GF-D8 (cell line): Measurements from ENCODE around the gene ARHGAP10.
"Not testable (repeated sequence)": the region's sequence is repeated elsewhere in the genome, so short reads cannot be mapped to it uniquely, and the experiment has no call there.

Experiments
- DNase-seq: peaks from one replicate; lab custom pipeline; 2025; lab: John Stamatoyannopoulos, UW

ARHGAP10 gene

DNA sequence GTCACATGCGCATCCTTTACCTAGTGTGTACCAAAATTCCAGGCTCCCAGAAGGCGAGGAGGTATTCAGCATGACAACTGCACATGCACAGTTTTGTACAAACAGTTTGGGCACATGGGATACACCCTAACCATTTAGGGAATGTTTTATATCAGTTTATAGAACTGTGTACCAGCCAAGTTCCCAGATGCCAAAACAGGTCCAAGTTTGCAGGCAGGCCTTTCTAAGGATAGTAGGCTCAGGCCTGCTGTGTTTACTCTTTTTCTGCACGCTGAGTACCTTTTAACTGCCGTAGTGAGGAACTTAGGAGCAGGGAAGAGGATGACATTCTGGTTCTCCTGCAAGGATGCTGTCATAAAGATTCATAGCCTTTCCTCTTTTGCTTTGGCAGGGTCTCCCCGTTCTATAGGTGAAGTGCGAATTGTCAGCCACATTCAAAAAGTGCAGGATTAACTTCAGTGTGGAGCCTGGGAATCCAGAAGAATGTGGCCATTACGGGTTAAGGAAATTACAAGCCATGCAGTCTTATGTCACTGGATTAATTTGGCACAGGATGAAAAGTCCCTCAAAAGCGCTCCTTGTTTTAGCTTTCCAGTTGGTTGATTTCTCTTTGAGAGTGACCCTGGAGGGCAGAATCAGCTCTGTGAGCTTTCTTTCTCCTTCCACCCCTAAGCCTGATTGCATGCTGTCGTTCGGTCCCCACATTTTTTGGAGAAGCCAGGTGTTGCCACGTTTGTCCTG, 259.8 kb downstream of the ARHGAP10 start:
- DNase-seq = no peak

DNA sequence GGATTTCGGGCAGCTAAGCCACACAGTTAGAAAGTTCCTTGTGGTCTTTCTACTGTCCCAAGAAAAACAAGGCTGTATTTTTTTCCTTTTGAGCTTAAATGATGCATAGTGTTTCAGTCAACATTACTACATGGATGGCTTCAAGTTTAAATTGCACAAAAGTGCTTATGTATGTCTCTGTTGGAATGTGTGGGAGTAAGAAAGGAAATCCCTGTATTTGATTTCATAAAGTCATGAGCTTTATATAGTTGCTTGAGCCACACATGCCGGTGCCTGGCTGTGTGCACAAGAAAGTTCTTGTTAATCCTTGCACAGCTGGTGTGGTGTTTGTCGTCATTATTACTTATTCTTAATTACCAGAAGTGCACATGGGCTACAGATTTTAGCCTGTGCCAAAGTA, 262.2 kb downstream of the ARHGAP10 start:
- no peak for DNase-seq

DNA sequence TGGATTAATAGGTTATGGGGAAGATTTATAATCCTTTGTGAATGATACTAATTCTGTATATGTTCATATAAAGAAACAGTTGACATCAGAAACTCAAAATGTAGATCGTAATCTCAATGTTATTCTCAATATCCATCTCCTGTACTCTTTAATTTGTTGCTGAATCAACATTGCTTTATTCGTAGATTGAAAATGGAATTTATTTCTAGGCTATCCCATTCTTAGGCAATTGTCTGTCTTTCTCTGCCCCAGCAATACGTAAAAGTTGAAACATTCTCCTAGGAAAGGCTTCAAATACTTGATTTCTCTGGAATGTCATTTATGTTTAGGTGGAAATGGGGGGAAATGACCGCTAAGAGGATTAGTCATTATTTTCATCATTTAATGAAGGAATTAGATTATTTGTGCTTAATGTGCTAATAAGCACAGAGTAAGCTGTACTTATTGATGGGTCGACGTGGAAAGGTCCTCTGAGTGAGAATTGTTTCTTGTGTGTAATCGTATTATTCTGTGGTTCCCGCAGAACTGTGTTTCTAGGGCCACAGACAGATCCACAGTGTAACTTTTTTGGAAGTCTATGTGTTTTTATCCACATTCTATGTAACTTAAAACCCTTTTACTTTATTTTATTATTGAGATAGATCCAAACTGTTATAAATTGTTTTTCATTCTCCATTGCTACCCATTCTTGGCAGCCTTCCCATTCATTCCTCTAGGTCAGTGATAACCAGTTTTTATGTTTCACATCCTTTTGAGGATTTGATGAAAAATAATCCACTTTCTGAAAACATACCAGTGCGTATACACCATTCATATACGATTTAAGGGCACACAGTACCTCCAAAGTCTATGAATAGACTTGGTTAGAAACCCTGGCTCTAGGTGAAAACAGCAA, 262.9 kb downstream of the ARHGAP10 start:
- no peak for DNase-seq

DNA sequence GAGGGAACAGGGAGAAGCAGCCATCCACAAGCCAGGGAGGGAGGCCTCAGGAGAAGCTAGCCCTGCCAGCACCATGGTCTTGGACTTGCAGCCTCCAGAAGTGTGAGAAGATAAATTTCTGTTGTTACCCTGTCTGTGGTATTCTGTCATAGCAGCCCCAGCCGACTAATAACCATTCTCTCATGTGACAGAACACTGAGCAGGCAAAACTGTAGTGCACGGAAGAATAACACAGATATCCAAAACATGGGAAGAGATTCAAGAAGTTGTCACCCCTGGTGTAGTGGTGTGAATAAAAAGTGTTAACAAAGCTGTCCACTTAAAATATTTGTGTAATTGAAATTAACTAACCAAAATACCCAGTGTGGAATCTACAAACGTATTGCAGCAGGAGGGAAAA, 265.0 kb downstream of the ARHGAP10 start:
- DNase-seq = no peak

DNA sequence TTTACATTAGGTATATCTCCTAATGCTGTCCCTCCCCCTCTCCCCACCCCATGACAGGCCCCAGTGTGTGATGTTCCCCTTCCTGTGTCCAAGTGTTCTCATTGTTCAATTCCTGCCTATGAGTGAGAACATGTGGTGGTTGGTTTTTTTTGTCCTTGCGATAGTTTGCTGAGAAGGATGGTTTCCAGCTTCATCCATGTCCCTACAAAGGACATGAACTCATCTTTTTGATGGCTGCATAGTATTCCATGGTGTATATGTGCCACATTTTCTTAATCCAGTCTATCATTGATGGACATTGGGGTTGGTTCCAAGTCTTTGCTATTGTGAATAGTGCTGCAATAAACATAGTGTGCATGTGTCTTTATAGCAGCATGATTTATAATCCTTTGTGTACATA, 268.1 kb downstream of the ARHGAP10 start:
- DNase-seq = not testable (repeated sequence)

DNA sequence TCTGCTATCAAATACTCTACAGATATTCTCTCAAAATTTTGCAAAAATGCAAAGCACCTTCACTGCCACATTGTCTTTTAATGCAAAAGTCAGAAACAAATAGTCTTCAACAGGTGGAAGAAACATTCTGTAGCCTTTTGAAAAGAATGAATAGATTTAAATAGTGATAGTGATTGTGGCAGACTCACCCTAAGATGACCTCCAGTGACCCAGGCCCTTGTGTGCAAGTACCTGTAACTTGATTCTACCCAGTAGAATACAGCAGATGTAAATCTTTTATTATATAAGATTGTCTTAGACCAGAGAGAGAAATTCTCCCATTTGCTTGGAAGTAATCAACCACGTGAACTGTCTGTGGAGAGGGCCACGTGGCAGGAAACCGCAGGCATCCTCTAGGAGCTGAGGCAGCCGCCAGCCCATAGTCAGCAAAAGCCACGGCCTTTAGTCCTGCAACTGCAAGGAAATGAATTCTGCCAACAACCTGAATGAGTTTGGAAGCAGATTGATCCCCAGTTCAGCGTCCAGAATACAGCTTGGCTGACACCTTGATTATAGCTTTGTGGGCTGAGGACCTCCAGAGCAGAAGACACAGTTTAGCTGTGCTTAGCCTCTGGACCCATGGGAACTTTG, 272.5 kb downstream of the ARHGAP10 start:
- DNase-seq = peak; percentile 64

DNA sequence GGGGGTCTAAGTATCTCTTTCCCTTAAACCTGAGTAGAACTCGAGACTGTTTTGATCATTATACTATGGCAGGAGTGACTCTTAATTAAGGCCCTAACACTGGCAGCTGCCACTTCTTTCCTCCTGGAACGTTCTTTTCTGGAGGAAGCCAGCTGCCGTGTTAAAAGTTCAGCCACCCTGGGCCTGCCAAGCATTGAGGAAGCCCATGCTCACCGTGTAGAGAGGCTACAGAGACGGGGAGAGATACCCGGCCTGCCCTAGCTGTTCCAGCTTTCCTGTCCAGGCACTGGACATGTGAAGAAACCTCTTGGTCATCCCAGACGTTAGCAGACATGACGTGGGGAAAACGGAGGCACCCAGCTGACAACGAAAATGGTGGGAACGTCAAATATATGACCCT, 274.1 kb downstream of the ARHGAP10 start:
- DNase-seq = no peak

DNA sequence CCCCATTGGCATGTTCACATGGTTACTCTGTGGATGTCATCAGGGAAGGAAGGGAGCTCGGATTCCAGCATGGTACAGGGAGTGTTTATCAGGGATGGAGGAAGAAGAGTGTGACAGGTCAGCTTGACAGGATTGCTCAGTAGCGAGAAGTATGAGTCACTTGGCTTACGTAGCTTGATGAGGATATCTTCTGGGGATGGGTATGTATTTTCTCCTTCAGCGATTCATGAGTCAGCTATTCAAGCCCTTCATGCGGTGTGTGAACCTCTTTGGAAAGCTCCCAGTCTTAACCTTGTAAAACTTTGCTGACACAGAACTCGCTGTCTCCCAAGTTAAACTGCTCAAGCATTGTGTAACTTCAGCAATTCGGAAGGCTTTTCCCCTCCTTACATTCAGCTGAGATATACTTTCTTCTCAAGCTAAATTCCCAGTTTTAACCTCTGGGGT, 275.4 kb downstream of the ARHGAP10 start:
- no peak for DNase-seq

DNA sequence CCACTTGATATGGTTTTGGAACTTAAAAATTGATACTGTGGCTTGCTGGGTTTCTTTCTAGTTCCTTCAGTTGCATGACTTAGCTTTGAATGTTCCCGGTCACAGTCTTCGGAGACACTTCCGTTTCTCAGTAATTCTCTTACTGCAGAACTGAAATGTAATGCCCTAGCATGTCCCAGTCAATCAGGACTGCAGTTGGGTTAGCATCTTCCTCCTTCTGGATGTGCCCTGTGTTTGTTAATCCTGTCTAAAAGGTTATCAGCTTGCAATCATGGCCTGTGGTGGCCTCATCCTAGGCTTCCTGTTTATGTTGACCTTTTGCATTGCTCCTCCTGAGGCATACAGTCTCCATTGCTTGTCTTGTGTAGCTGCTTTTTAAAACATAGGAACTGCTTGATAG, 275.9 kb downstream of the ARHGAP10 start:
- peak; percentile 39 for DNase-seq

DNA sequence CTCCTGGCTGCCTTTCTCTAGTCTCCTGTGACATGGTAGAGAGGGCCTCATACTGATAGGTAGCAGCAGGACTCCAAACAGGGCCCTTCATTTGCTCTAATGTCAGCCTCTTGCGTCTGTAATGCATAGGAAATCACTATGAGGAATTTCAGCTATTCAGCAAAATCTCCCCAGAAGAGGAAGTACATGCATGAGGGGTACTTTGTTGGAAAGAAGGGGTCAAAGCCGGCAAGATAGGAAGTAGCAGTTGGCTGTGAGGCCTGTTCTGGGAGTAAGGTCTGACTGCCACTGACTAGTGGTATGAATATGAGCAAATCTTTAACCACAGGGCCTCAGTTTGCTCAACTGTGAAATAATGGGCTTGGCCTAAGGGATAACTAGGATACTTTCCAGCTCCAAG, 283.2 kb downstream of the ARHGAP10 start:
- DNase-seq = peak; percentile 40

DNA sequence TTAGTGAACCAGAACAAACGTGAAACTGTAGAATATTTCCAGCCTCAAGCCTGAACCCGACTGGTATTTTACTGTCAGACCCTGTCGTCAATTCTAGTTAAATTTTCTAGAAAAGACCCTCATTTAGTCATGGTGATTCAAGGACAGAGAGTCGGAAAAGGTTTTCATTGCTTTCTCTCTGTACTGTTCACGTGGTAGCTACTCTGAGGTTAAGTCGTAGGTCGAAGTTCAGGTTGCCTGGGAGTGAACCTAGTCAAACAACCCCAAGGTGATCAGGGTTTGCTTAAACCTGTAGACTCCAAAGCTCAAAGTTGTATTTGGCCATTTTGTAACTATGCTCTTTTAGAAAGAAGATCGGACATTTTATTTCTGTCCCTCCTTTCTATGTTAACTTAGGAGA, 283.6 kb downstream of the ARHGAP10 start:
- no peak for DNase-seq

DNA sequence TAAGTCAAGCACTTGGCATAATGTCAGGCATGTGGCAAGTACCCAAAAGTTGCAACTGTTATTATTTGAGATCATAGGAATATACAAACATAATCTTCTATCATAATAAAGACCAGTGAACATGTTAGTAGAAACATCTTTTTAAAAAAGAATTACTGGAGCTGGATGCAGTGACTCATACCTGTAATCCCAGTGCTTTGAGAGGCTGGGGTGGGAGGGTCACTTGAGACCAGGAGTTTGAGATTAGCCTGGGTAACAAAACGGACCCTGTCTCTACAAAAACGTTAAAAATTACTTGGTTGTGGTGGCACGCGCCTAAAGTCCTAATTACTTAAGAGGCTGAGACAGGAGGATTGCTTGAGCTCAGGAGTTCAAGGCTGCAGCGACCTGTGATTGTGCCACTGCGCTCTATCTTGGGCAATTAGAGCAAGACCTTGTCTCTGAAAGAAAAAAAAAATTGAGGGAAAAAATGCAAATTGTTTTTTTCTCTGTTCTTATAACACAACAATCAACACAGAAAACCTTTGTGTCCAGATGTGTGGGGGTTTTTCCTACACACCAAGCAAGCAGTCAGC, 284.3 kb downstream of the ARHGAP10 start:
- no peak for DNase-seq

DNA sequence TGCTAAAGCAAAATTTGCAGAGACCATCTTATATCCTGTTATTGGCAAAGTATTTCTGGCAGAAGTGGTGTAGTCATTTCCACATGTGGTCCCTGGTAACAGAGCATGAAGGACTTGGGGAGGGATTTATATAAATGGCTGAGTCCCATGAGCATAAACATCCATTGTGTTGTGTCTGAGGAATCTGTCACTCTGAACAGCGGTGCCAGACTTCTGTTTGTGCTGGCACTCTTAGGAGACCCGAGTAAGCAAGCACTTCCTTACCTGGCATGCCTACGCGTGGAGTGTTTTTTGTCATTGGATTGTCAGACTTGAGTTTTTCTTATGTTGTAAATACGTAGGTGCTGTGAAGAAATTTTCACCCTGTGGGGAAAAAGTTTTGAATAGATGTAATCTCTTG, 285.9 kb downstream of the ARHGAP10 start:
- DNase-seq = no peak

DNA sequence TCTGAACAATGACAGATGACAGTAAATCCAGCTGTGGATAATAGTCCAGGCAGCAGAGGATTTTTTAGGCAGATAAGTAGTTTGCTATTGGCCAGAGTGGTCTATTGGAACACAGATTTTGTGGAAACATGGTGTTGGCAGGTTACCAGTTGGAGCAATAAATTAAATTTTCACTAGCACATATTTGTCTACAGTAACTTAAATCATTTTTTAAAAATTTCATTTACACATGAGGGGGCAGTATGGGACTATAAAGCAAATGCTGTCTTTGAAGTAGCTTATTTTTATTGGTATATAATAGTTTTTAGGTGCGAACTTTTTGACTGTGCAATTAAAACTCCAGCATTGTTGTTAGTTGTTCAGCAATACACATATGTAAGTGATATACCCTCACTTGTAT, 289.8 kb downstream of the ARHGAP10 start:
- no peak for DNase-seq

DNA sequence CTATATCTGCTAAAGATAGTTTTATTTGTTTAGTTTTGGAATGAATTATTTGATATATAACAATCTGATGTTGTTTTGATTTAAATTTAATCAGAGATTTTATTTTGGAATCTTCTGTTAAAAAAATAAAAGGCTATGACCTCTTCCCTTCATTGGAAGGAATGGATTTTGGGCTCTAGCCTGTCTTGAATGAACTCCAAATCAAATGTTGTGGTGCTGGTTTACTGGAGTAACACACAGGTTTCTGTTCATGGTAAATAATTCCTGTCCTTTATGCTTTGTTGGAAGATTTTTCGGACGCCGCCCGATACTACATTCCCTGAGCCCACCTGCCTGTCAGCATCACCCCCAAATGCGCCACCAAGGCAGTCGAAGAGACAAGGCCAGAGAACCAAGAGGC, 291.1 kb downstream of the ARHGAP10 start:
- DNase-seq = no peak

DNA sequence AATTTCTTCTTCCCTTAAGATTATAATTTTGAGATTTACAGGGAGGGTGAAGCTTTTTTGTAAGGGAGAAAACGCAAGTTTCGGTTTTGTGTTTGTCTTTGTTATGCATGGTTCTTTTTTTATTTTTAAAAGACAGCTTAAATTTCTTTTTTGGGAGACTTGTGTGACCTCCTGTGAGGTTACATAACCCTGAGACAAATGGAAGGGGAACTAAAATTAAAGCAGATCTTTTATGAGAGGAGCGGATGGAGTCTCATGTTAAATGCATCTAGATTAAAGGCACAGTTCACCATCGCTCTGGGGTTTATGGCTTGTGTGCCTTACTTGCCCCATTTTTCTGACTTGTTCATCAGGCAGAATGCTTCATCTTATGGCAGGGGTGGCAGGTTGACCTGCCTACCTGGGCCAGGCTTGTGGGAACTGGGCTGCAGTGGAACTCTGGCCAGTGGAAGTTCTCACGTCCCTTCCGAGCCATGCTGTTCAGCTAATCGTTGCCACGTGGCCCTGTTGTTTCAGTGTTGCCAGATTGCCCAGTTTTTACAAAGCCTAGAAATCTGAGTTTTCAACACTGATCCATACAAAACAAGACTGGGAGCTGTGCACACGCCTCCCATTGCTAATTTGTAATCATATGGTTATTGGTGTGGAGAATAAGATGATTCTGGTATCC, 291.8 kb downstream of the ARHGAP10 start:
- DNase-seq = no peak

DNA sequence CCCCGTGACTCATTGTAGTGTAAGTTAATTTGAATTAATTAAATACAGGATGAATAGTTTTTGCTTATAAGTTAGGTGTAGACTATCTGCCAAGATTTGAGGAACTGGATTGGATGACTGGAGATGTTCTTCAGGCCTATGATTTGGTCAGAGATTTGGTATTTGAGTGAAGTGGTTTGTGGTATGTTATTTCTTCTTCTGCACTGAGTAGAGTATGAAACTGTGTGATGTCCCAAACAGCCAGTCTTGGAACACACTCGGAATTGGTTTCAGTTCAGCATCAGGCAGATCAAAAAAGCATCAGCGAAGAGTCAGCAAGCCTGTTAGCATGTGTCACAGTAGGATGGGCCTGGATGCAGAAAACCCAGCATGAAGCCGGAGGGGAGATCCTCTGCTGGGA, 294.1 kb downstream of the ARHGAP10 start:
- DNase-seq = no peak

DNA sequence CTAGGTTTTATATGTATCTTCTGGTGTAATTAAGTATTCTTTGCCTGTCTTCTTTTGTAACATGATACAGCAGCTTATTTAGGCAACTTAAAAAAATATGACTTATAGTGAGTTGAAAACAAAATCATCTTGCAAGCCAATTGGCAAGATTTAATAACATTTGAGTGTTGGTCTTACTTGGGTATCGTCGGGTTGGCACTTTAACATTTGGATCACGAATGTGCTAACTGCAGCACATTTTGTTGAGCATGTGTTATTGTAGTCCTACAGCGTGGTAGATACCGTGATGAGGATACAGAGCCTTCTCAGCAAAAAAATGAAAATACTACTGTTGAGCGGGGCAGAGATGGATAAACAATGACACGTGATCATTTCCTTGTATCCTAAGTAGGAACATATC, 295.3 kb downstream of the ARHGAP10 start:
- DNase-seq = no peak

DNA sequence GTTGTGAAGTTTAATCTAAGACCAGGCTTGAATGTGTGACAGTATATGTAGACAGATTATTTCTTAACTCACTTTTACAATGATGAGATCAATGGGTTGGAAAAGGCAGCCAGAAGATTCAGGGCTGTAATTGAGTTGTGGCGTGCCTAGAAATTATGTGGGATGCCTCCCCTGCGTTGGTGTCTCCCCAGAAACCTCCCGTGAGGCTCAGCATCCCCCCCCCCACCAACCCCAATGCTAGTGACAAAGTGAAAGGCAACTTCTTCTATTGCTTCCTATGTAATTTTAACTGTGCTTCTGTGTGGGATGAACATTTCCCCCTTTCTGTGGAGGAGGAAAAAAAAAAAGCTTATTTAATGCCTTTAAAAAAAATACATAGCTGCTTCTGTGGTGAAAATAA, 297.9 kb downstream of the ARHGAP10 start:
- no peak for DNase-seq

DNA sequence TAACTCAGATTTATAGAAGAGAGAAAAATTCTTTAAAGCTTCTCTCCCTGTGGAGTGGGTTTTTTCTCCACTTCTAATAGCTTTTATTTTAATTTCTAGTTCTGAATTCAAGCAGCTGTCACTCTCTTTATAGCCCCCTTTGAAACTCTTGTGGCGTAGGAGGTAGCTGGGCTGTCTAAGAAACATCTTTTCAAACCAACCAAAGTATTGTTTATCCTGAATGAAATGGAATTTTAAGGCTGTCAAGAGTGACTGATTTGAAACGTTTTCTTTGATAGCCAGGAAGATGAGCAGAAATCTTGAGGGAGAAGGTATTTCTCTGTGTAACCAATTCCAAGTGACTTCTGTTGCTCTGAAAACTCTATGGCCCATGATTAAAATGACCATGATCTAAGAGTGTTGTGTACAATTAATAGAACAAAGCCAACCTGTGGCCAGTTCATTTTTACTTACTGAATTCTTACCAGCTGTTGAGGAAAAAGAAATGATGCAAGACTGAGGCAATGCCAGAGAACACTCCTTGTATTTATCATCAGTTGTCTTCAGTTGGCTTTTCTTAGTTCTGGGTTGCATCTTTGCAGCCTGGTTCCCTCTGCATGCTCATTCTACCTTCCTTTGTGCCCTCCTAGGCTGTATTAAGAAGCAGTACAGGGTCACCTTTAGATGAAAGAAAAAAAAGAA, 298.4 kb downstream of the ARHGAP10 start:
- DNase-seq = peak; percentile 34

DNA sequence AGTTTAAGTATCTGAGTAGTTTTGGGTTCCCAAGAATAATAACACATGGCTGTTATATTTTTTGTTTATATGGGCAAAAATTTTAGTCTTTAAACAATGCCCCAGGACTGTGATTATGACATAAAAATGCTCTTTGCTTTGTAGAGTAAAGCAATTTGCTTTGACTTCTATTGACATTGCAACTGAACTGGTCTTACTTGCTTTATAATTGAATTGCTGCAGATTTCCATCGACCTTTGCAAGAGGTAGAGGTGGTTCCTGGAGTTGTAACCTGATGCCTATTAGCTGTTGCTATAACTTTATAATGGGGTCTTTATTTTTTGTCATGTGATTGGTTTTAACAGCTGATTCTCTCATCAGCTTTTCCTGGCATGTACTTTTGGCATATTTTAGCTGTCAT, 302.9 kb downstream of the ARHGAP10 start:
- no peak for DNase-seq
